ENCODE measurements around the gene NUDT14. TPM values are rescaled to one million over a fixed set of nuclear protein-coding genes. Genes with fewer than 3 reads are reported as not detected.

Gene NUDT14
- total and polyA plus RNA-seq, 2 of the 8 experiments (the other 6 are each of a cell fraction or from before 2014, with no cell fraction given) = 25.5 to 33.3 TPM

DNA sequence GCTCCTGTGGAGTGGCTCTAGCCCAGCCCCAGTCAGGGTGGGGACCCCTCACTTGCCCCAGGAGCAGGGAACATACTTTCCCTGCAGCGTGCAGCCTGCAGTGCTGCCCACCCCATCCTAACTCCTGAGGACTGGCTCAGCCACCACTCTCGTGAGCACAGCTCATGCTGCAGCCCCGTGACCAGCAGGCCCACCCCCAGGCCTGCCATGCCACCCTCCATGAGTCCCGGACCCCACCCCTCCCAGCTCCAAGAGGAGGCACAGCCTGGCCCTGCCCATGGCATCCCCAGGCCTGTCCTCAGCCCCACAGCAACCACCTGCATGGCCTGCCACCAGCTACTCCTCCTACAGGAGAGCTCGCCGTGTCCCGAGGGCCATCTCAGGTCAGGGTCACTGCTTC lies 8.6 kb downstream of the NUDT14 start (continued):
- TF ChIP-seq, protein P1, sequence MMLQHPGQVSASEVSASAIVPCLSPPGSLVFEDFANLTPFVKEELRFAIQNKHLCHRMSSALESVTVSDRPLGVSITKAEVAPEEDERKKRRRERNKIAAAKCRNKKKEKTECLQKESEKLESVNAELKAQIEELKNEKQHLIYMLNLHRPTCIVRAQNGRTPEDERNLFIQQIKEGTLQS (IDR thresholded peaks at IDR 0.05; ENCODE audit: insufficient read depth, low read depth, low read length) = no peak
